Esophagus muscularis mucosa (tissue), 4 donors: ENCODE data around the gene AKAP13. TPM values are rescaled to one million over a fixed set of nuclear protein-coding genes. Genes with fewer than 3 reads are reported as not detected.

ENCODE experiments used
- DNase-seq: peaks from one replicate; pipeline ENCODE4 v3.0.0-alpha.2; 2017; ENCODE audit errors: extremely low spot score
- H3K27ac ChIP-seq, 4 donors: fragments of 200-600 bp; sonication (generic); replicated peaks in 1 of 4; 1 replicate in 3 of 4; 2 replicates in 1 of 4; pipeline ENCODE4 v1.5.1; 2016 to 2019; ENCODE audit warnings: mild to moderate bottlenecking in 1 of 4
- H3K27me3 ChIP-seq, 4 donors: fragments of 200-600 bp; sonication (generic); one replicate each; pipeline versions ENCODE4 v1.5.1 to v1.6.0; 2016 to 2019
- H3K36me3 ChIP-seq, 4 donors: fragments of 200-600 bp; sonication (generic); one replicate each; pipeline ENCODE4 v1.5.1; 2016 to 2019
- H3K4me1 ChIP-seq, 4 donors: fragments of 200-600 bp; sonication (generic); one replicate each; pipeline ENCODE4 v1.5.1; 2016 to 2019
- H3K4me3 ChIP-seq, 4 donors: fragments of 200-600 bp; sonication (generic); 1 replicate in 2 of 4; 2 replicates in 2 of 4; pipeline ENCODE4 v1.5.1; 2016 to 2019; ENCODE audit warnings: mild to moderate bottlenecking in 4 of 4, moderate library complexity in 1 of 4
- H3K9me3 ChIP-seq, 4 donors: fragments of 200-600 bp; sonication (generic); 1 replicate in 3 of 4; 2 replicates in 1 of 4; pipeline ENCODE4 v1.5.1; 2016 to 2019
- CTCF ChIP-seq, 3 experiments: fragments of 200-600 bp in 2 of 3; fragments of 450-650 bp in 1 of 3; sonication (generic) in 2 of 3; IDR thresholded peaks; one replicate each; pipeline ENCODE4 v1.5.1; 2017 to 2019; ENCODE audit warnings: antibody characterized with exemption in 3 of 3, mild to moderate bottlenecking in 2 of 3, moderate library complexity in 1 of 3
- EP300 ChIP-seq: sonication (generic); formaldehyde crosslinking; IDR thresholded peaks from one replicate; pipeline ENCODE4 v1.6.1; 2017; ENCODE audit warnings: antibody characterized with exemption
- POLR2A ChIP-seq: fragments of 450-650 bp; IDR thresholded peaks from one replicate; pipeline ENCODE4 v1.6.1; 2017; ENCODE audit warnings: antibody characterized with exemption, moderate library complexity, mild to moderate bottlenecking, low read depth
- POLR2AphosphoS5 ChIP-seq, 2 donors: sonication (generic); formaldehyde crosslinking; IDR thresholded peaks; one replicate each; pipeline ENCODE4 v1.6.1; 2017; ENCODE audit warnings: antibody characterized with exemption in 2 of 2
- WGBS: methylation state at CpG from one replicate; pipeline ENCODE4 v1.1.5; 2018; 5-methylcytosine and 5-hydroxymethylcytosine counted together
- intact Hi-C: fragments of 100-400 bp; cut with DNase I; formaldehyde crosslinking; loops from one replicate; pipeline ENCODE4 v1.15.1; 2023
- total RNA-seq, 4 donors: library from RNA; depleted of rRNA; stranded (reverse); fragments of >200 nt; gene quantifications; one replicate each; pipeline versions ENCODE4 v1.1.0 to v1.2.1, GENCODE V29; 2016

Gene AKAP13
- total RNA-seq, 4 donors from 2014 or later = 232 to 323 (median 284) TPM

- intact Hi-C loops = no loop called here
- Histone ChIP-seq H3K27ac (no peak overlapping the region), H3K27me3 (no peaks in the 10 kb centered on the region), H3K4me1 (peaks cover 55 to 87% (median 75%) of the 10 kb centered on the region in 4 donors), H3K4me3 (no peak overlapping the region), H3K9me3 (no peaks in the 10 kb centered on the region), H3K36me3 (peaks cover 0 to 13% (median 3%) of the 10 kb centered on the region in 4 donors)
- DNase-seq = no peak
- WGBS = 94% methylated on average over 10 of the region's 10 CpGs
- TF ChIP-seq CTCF (IDR thresholded peaks at IDR 0.05) (no peak), POLR2A (no peak), EP300 (no peak), POLR2AphosphoS5 (IDR thresholded peaks at IDR 0.05) (no peak)
Observed at GRCh38 chr15:85753791-85754452, 373.5 kb downstream of the AKAP13 start.

DNA sequence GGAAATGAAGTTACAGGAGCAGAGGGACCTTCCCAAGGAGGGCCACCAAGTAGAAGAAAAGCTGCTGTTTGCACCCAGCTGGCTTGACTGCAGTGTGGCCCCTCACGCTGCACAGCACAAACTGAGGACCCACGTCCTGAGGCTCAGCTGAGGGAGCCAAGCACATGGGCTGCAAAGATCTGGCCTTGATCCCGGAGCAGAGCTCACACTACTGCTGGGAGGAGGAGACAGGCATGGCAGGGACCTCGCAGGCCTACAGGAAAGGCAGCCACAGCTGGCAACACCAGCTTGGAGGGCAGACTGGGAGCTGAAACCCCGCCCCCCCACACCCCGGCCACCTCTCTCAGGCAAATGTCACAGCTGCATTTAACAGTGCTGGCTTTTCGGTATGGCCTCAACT is 374.6 kb downstream of the AKAP13 start:
- no peaks in the 10 kb centered on the region for H3K27me3 ChIP-seq
- intact Hi-C loops = no loop called here
- DNase-seq = no peak
- H3K4me1 ChIP-seq = peaks cover 52 to 87% (median 71%) of the 10 kb centered on the region in 4 donors
- WGBS = 25% methylated on average over 5 of the region's 7 CpGs
- TF ChIP-seq POLR2AphosphoS5 (IDR thresholded peaks at IDR 0.05) (peak in 1 of 2 donors; percentile 7), EP300 (no peak)
- H3K36me3 ChIP-seq = peaks cover 0 to 22% (median 6%) of the 10 kb centered on the region in 4 donors
- H3K27ac ChIP-seq = peak overlapping the region in 2 of 4 donors; percentile 18 to 20
- no peaks in the 10 kb centered on the region for H3K9me3 ChIP-seq
- no peak overlapping the region for H3K4me3 ChIP-seq

GRCh38 chr15:85755471-85755870 is 375.1 kb downstream of the AKAP13 start:
- 89% methylated on average over 10 of the region's 11 CpGs for WGBS
- intact Hi-C loops = no loop called here
- TF ChIP-seq POLR2AphosphoS5 (IDR thresholded peaks at IDR 0.05) = no peak
- TF ChIP-seq EP300 = no peak
- TF ChIP-seq CTCF (IDR thresholded peaks at IDR 0.05) = no peak
- TF ChIP-seq POLR2A = no peak
- Histone ChIP-seq H3K4me1 (peaks cover 47 to 85% (median 70%) of the 10 kb centered on the region in 4 donors), H3K36me3 (peaks cover 0 to 27% (median 7%) of the 10 kb centered on the region in 4 donors), H3K4me3 (no peak overlapping the region), H3K27me3 (no peaks in the 10 kb centered on the region), H3K9me3 (no peaks in the 10 kb centered on the region), H3K27ac (peak overlapping the region in 2 of 4 donors; percentile 18 to 20)
- DNase-seq = no peak

DNA sequence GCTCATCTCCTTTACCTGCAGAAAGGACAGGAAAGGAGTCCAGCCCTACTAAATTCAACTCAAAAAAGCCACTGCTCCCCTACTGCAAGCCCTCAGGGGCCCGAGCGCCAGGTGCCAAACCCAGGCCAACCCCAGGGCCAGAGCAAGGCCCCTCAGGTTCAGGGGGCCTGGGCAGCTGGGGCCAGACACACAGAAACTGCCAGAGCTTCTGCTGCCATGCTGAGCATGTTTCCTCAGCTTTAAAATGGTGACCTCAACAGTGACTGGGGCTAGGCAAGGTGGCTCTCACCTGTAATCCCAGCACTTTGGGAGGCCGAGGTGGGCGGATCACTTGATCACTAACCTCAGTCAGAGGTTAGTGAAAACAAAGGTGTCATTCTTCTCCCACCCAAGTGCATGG is 375.5 kb downstream of the AKAP13 start:
- Histone ChIP-seq H3K27ac (no peak overlapping the region), H3K4me1 (peaks cover 42 to 85% (median 69%) of the 10 kb centered on the region in 4 donors), H3K9me3 (no peaks in the 10 kb centered on the region), H3K36me3 (peaks cover 0 to 30% (median 7%) of the 10 kb centered on the region in 4 donors), H3K4me3 (no peak overlapping the region), H3K27me3 (no peaks in the 10 kb centered on the region)
- intact Hi-C loops = no loop called here
- DNase-seq = no peak
- TF ChIP-seq POLR2AphosphoS5 (IDR thresholded peaks at IDR 0.05) = no peak
- TF ChIP-seq EP300 = no peak
- no peak for TF ChIP-seq CTCF (IDR thresholded peaks at IDR 0.05)
- TF ChIP-seq POLR2A = no peak
- WGBS = 100% methylated on average over 1 of the region's 4 CpGs

GRCh38 chr15:85756411-85757072 is 376.1 kb downstream of the AKAP13 start:
- Histone ChIP-seq H3K9me3 (no peaks in the 10 kb centered on the region), H3K27ac (no peak overlapping the region), H3K4me1 (peaks cover 37 to 85% (median 69%) of the 10 kb centered on the region in 4 donors), H3K27me3 (no peaks in the 10 kb centered on the region), H3K4me3 (no peak overlapping the region), H3K36me3 (peaks cover 0 to 30% (median 7%) of the 10 kb centered on the region in 4 donors)
- intact Hi-C loops = no loop called here
- DNase-seq = no peak
- TF ChIP-seq POLR2A (no peak), POLR2AphosphoS5 (IDR thresholded peaks at IDR 0.05) (no peak), EP300 (no peak), CTCF (IDR thresholded peaks at IDR 0.05) (no peak)
- WGBS = 94% methylated on average over 7 of the region's 9 CpGs
